Mucosa of rectum (tissue), 2 donors: ENCODE results near the gene ROBO4.

Experiments
- H3K27ac ChIP-seq, 2 donors: one replicate each; pipeline ENCODE4 v1.7.0; 2013; ENCODE audit warnings: inconsistent platforms in 2 of 2, low read depth in 2 of 2, low read length in 2 of 2
- H3K27me3 ChIP-seq, 2 donors: one replicate each; pipeline ENCODE4 v1.7.0; 2013; ENCODE audit warnings: low read length in 2 of 2; ENCODE audit not compliant: control insufficient read depth in 2 of 2, insufficient read depth in 2 of 2
- H3K36me3 ChIP-seq, 2 donors: one replicate each; pipeline ENCODE4 v1.7.0; 2013; ENCODE audit warnings: low read length in 2 of 2; ENCODE audit not compliant: control insufficient read depth in 2 of 2, insufficient read depth in 2 of 2
- H3K4me1 ChIP-seq, 2 donors: one replicate each; pipeline ENCODE4 v1.7.0; 2013; ENCODE audit warnings: low read length in 2 of 2, mild to moderate bottlenecking in 1 of 2; ENCODE audit not compliant: control insufficient read depth in 2 of 2, insufficient read depth in 2 of 2
- H3K4me3 ChIP-seq, 2 donors: one replicate each; pipeline ENCODE4 v1.7.0; 2013; ENCODE audit warnings: low read length in 2 of 2
- H3K9ac ChIP-seq, 2 donors: one replicate each; pipeline ENCODE4 v1.7.0; 2013; ENCODE audit warnings: low read length in 2 of 2, low read depth in 1 of 2, mild to moderate bottlenecking in 1 of 2
- H3K9me3 ChIP-seq, 2 donors: one replicate each; pipeline ENCODE4 v1.7.0; 2013; ENCODE audit warnings: low read length in 2 of 2; ENCODE audit not compliant: control insufficient read depth in 2 of 2
- donor health status: healthy.
- donor health status: Normal muscosa, but diverticular disease.

Gene ROBO4

DNA sequence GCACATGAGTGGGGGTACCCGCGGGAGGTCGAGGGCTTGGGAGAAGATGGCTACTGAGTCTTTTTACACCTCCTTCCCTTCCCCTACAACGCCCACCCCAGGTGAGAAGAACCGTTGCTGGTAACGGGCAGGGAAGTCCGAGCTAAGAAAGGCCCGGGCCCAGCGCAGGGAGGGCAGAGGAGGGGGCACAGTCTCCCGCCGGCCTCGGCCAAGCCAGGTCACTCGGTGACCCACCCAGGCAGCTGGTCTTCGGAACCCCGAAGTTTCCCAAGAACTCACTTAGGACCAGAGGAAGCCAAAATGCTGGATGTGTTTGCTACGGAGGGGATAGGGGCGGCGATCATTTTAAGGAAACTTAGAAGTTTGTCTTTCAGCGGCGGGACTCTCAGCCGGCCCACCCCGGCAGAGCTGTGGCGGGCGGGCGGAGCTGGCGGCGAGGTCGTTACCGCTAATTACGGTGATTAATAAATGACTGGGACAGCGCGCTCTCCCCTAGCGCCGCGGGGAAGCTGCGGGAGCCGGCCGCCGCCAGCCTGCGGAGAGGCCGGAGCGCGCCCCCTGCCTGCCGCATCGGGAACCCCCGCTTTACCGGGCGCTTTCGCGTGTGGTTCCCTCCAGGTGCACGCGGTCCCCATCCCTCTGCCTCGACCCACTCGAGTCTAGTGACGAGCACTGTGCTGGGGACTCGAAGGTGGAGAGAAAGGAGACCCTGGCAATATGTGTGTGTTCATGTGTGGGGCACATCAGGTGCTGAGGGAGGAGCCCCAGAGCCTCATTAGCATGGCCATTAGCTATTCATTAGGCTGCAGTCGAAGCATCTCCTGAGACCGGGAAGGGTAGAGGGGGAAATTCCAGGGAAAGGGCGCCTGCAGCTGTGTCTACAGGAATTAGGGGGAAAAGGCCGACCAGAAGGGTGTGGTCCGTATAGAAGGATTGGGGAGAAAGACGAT is 31.5 kb downstream of the ROBO4 start:
- Histone ChIP-seq H3K9me3 (no peaks in the 10 kb centered on the region), H3K9ac (no peak overlapping the region)

DNA sequence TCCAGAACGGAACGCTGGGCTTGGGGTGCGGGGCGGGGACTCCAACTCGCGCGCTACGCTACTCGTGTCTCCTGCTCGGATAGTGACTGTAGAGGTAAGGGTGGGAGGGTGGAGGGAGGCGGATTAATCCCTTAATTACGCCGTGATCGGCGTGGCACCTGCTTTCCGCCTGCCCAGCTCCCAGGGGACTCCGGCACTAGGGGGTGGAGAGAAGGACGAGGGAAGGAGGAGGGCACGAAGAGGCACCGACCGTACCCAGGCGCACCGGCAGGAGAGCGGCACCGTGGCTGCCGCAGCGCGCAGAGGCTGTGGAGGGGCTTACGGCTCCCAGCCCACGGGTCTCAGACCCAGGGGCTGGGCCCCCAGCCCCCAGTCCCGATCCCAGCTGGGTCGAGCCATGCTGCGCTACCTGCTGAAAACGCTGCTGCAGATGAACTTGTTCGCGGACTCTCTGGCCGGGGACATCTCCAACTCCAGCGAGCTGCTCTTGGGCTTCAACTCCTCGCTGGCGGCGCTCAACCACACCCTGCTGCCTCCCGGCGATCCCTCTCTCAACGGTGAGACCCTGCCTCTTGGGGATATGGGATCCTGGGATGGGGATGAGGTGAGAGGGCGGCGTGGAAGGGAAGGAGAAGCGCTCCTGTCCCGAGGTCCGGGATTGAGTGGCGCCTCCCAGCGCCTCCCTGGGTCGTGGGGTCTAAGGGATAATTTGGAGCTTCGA is 32.3 kb downstream of the ROBO4 start, which contains the start of gene ROBO3:
ROBO3 (plus strand) TSS at position 252 of the 721 bp plus-strand sequence; CDS start at position 398, 146 bp downstream.
- Histone ChIP-seq H3K4me3 (peak within 1 kb of the TSS in 1 of 2 donors; percentile 31), H3K9ac (no peak within 1 kb of the TSS), H3K4me1 (peaks cover 6 to 12% of the 10 kb centered on the region in 2 donors), H3K9me3 (no peaks in the 10 kb centered on the region), H3K27ac (no peak within 1 kb of the TSS), H3K36me3 (no peaks in the 10 kb centered on the region), H3K27me3 (peaks cover 77 to 92% of the 10 kb centered on the region in 2 donors)

More for the DNA sequence above, 31.5 kb downstream of the ROBO4 start:
- Histone ChIP-seq H3K4me1 (peaks cover 6 to 12% of the 10 kb centered on the region in 2 donors), H3K27ac (no peak overlapping the region), H3K4me3 (peak overlapping the region in 1 of 2 donors; percentile 31), H3K36me3 (no peaks in the 10 kb centered on the region), H3K27me3 (peaks cover 81 to 89% of the 10 kb centered on the region in 2 donors)

DNA sequence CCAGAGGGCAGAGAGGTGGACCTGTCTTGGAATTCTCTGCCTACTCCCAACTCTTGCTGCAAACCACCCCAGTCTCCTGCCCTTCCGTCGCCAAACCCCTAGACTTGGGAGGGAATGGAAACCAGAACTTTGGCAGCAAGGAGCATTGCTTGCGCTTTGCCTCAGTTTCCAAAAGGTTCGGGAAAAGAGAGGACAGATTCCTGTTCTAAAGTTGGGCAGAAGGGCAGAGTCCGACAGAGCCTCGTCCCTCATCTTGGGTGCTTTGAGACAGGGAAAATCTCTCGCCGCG is 32.8 kb downstream of the ROBO4 start:
- Histone ChIP-seq H3K27ac (no peak overlapping the region), H3K4me3 (no peak overlapping the region), H3K27me3 (peaks cover 74 to 88% of the 10 kb centered on the region in 2 donors), H3K36me3 (no peaks in the 10 kb centered on the region), H3K9me3 (no peaks in the 10 kb centered on the region), H3K9ac (no peak overlapping the region), H3K4me1 (peaks cover 6 to 12% of the 10 kb centered on the region in 2 donors)

GRCh38 chr11:124864176-124864891 is 33.3 kb downstream of the ROBO4 start:
- H3K27ac ChIP-seq = no peak overlapping the region
- H3K27me3 ChIP-seq = peaks cover 70 to 82% of the 10 kb centered on the region in 2 donors
- no peaks in the 10 kb centered on the region for H3K9me3 ChIP-seq
- no peaks in the 10 kb centered on the region for H3K36me3 ChIP-seq
- H3K4me1 ChIP-seq = peaks cover 6 to 12% of the 10 kb centered on the region in 2 donors
- no peak overlapping the region for H3K4me3 ChIP-seq
- H3K9ac ChIP-seq = no peak overlapping the region

DNA sequence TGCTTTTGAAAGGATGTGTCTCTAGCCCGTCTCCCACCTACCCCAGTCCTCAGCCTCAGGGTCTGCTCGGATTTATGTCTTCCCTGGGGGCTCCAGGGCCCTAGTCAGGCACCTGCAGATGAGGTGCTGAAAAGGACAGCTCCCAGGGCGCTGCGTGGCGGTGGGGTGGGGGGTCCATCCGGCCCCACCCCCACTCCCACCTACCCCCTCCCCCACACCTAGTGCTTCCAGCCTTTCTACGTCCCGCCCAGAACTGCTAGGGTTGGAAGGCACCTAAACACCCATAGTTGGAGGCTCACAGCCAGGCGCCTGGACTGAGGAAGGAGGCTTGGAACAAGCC is 33.9 kb downstream of the ROBO4 start:
- H3K9ac ChIP-seq = no peak overlapping the region
- no peak overlapping the region for H3K4me3 ChIP-seq
- H3K9me3 ChIP-seq = no peaks in the 10 kb centered on the region
- H3K27me3 ChIP-seq = peaks cover 68 to 77% of the 10 kb centered on the region in 2 donors
- no peaks in the 10 kb centered on the region for H3K36me3 ChIP-seq
- no peak overlapping the region for H3K27ac ChIP-seq
- peaks cover 6 to 8% of the 10 kb centered on the region in 2 donors for H3K4me1 ChIP-seq

DNA sequence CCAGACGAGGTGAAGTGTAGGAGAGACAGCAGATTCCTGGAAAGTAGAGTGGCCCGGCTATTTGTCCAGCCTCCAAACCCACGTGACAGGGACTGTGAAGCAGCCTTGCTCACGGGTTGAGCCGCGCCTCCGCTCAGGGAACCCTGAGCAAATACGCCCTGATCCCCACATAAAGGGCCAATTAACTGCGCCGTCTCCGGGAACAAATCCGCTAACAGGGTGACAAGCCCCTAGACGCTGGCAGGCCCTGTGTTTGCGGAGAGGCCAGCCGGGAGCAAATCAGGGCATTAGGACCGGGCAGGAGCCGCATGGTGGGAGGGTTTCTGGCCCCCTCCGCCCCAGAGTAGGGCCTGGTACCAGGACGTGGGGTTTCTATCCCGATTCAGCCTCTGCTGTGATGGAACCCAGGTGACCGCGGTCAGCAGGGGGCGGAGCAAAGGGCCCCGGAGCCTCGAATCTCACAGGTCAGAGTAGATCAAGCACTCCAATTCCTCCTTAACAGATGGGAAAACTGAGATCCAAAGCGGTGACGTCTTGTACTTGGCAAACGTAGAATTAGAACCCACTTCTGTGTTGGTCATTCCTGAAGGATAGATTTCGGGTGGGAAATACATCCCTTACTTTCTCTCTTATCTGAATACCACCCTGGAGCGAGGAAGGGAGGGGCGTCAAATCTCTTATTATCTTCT is 34.4 kb downstream of the ROBO4 start:
- Histone ChIP-seq H3K4me3 (peak overlapping the region; percentile 2 to 32), H3K9ac (no peak overlapping the region), H3K4me1 (peaks cover 6 to 7% of the 10 kb centered on the region in 2 donors)

GRCh38 chr11:124861670-124862069 is 36.0 kb downstream of the ROBO4 start:
- H3K36me3 ChIP-seq = no peaks in the 10 kb centered on the region
- H3K9ac ChIP-seq = no peak overlapping the region
- H3K4me3 ChIP-seq = no peak overlapping the region
- H3K27me3 ChIP-seq = peaks cover 50 to 57% of the 10 kb centered on the region in 2 donors
- peaks cover 5 to 6% of the 10 kb centered on the region in 2 donors for H3K4me1 ChIP-seq
- H3K27ac ChIP-seq = no peak overlapping the region
- no peaks in the 10 kb centered on the region for H3K9me3 ChIP-seq

More for the DNA sequence above, 34.4 kb downstream of the ROBO4 start:
- Histone ChIP-seq H3K36me3 (no peaks in the 10 kb centered on the region), H3K27ac (no peak overlapping the region), H3K27me3 (peaks cover 64 to 72% of the 10 kb centered on the region in 2 donors), H3K9me3 (no peaks in the 10 kb centered on the region)

GRCh38 chr11:124859171-124859570 is 38.5 kb downstream of the ROBO4 start:
- Histone ChIP-seq H3K9ac (no peak overlapping the region), H3K27ac (no peak overlapping the region), H3K36me3 (no peaks in the 10 kb centered on the region), H3K4me3 (no peak overlapping the region), H3K4me1 (peaks cover 0 to 3% of the 10 kb centered on the region in 2 donors), H3K9me3 (no peaks in the 10 kb centered on the region), H3K27me3 (peaks cover 31 to 37% of the 10 kb centered on the region in 2 donors)

- Histone ChIP-seq H3K27me3 (peaks cover 66 to 80% of the 10 kb centered on the region in 2 donors), H3K36me3 (no peaks in the 10 kb centered on the region)
Measured at GRCh38 chr11:124846070-124846673, 51.5 kb downstream of the ROBO4 start.

More at GRCh38 chr11:124846070-124846673, 51.5 kb downstream of the ROBO4 start:
- no peak overlapping the region for H3K27ac ChIP-seq
- H3K4me3 ChIP-seq = no peak overlapping the region
- H3K9ac ChIP-seq = no peak overlapping the region
- H3K4me1 ChIP-seq = peaks cover 0 to 3% of the 10 kb centered on the region in 2 donors
- peaks cover 0 to 4% of the 10 kb centered on the region in 2 donors for H3K9me3 ChIP-seq
